Neural progenitor cell (in vitro differentiated cells): Measurements from ENCODE around the gene AGBL2.

Experiments
- EZH2phosphoT487 ChIP-seq: fragments of 200-600 bp; sonication (generic); IDR thresholded peaks from 2 replicates; pipeline ENCODE4 v1.6.1; 2017; ENCODE audit warnings: antibody characterized with exemption
- TF ChIP-seq, protein P1 (sequence below): fragments of 200-600 bp; sonication (generic); IDR thresholded peaks from 2 replicates; pipeline ENCODE4 v1.5.1; 2017; ENCODE audit warnings: antibody characterized with exemption, mild to moderate bottlenecking

DNA sequence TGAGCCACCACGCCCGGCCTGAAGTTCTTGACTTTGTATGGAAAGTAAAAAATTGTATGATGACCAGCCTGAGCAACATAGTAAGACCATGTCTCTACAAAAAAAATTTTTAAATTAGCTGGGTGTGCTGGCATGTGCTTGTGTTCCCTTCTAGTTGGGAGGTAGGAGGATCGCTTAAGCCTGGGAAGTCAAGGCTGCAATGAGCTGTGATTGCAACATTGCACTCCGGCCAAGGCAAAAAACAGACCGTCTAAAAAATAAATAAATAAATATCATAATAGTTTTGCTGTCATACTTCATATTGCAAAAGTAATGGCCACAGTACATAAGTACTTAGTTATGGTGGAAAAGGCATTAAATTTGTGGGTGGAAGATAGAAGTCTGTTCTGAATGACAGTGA lies 3.4 kb downstream of the AGBL2 start:
- TF ChIP-seq, protein P1, sequence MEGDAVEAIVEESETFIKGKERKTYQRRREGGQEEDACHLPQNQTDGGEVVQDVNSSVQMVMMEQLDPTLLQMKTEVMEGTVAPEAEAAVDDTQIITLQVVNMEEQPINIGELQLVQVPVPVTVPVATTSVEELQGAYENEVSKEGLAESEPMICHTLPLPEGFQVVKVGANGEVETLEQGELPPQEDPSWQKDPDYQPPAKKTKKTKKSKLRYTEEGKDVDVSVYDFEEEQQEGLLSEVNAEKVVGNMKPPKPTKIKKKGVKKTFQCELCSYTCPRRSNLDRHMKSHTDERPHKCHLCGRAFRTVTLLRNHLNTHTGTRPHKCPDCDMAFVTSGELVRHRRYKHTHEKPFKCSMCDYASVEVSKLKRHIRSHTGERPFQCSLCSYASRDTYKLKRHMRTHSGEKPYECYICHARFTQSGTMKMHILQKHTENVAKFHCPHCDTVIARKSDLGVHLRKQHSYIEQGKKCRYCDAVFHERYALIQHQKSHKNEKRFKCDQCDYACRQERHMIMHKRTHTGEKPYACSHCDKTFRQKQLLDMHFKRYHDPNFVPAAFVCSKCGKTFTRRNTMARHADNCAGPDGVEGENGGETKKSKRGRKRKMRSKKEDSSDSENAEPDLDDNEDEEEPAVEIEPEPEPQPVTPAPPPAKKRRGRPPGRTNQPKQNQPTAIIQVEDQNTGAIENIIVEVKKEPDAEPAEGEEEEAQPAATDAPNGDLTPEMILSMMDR, result no peak
- no peak for TF ChIP-seq EZH2phosphoT487
